ENCODE measurements around the gene STUB1.

Gene STUB1

GRCh38 chr16:730666-731509 lies 50.7 kb downstream of the STUB1 start:
- H3K36me3 ChIP-seq, result peaks cover 56 to 70% (median 64%) of the 10 kb centered on the region in 11 experiments
- no peaks in the 10 kb centered on the region for H3K9me3 ChIP-seq (replicated peaks in 1 of 11)
- peaks cover 3 to 80% (median 62%) of the 10 kb centered on the region in 10 experiments; a peak in 18 of 20 replicates for H3K4me1 ChIP-seq
- no peak overlapping the region for H3K27ac ChIP-seq
- 0 out of 22 replicates have a peak overlapping the region, but pooled peaks of 1 of the 11 experiments have one; percentile 13 for H3K9ac ChIP-seq
- H3K4me2 ChIP-seq, result peak overlapping the region in 6 of 11 experiments; percentile 3 to 41 (median 14); a peak in 4 of 22 replicates
- peaks cover 0 to 8% (median 0%) of the 10 kb centered on the region in 11 experiments; a peak in 7 of 22 replicates for H3K27me3 ChIP-seq
- no peak overlapping the region for H3K4me3 ChIP-seq
- H4K20me1 ChIP-seq, result peaks cover 18 to 80% (median 62%) of the 10 kb centered on the region in 11 experiments; a peak in 21 of 22 replicates
- no peak for TF ChIP-seq Cebpa-rat (IDR thresholded peaks at IDR 0.05)

GRCh38 chr16:732332-732731 lies 52.1 kb downstream of the STUB1 start:
- H3K4me3 ChIP-seq, result no peak overlapping the region
- H3K36me3 ChIP-seq, result peaks cover 58 to 83% (median 79%) of the 10 kb centered on the region in 11 experiments
- H3K4me2 ChIP-seq, result peak overlapping the region in 2 of 11 experiments; percentile 4 to 41; a peak in 1 of 22 replicates
- no peak for TF ChIP-seq Cebpa-rat (IDR thresholded peaks at IDR 0.05)
- H3K27ac ChIP-seq, result no peak overlapping the region
- H3K4me1 ChIP-seq, result peaks cover 14 to 84% (median 65%) of the 10 kb centered on the region in 10 experiments
- no peaks in the 10 kb centered on the region for H3K9me3 ChIP-seq (replicated peaks in 1 of 11)
- no peak overlapping the region for H3K9ac ChIP-seq
- peaks cover 18 to 73% (median 55%) of the 10 kb centered on the region in 11 experiments; a peak in 21 of 22 replicates for H4K20me1 ChIP-seq
- no peaks in the 10 kb centered on the region for H3K27me3 ChIP-seq

Measured in BLaER1 treated with 17β-estradiol and CSF1 and Interleukin-3, amounts not matched to agents 10 nM and 100 nM (cell line).